HepG2 (cell line): ENCODE measurements around the gene TRPV5. TPM values are rescaled to one million over a fixed set of nuclear protein-coding genes. Genes with fewer than 3 reads are reported as not detected.

Source experiments
- ATAC-seq: fragments of 200-7000 bp; cut with Tn5 transposase; 3 replicates; pipeline ENCODE4 v1.9.1; 2020; ENCODE audit warnings: mild to moderate bottlenecking, moderate library complexity
- BruUV-seq: library from RNA; stranded (reverse); fragments of 400-500 nt; replicated peaks from 2 replicates; lab custom pipeline; 2021; lab: Mats Ljungman, UMichigan
- CTCF ChIA-PET: fragments of 300-600 bp; formaldehyde crosslinking; extraction: SDS; loops from one replicate; lab custom pipeline; 2021; ENCODE audit warnings: low total read pairs, inconsistent platforms, low intra/inter-chr PET ratio; lab: Yijun Ruan, JAX
- POLR2A ChIA-PET: fragments of 350-600 bp; sonication (Branson Sonifier 250); formaldehyde crosslinking; loops from one replicate; lab custom pipeline; 2020; ENCODE audit warnings: antibody characterized with exemption, inconsistent platforms; lab: Yijun Ruan, JAX
- DNase-seq: peaks from one replicate; pipeline ENCODE4 v3.0.0-alpha.2; 2015; ENCODE audit warnings: low spot score
- FAIRE-seq: peaks from 3 replicates; lab custom pipeline; 2011; peaks lifted over from hg19 to GRCh38; lab: Jason Lieb, UNC
- H2AFZ ChIP-seq: one replicate; pipeline ENCODE4 v1.6.1; 2011; ENCODE audit warnings: low read length, inconsistent platforms
- H3K27ac ChIP-seq: fragments of 300-600 bp; 3 replicates; pipeline ENCODE4 v1.8.0; 2011; ENCODE audit warnings: mixed run types, mild to moderate bottlenecking, mixed read lengths, low read length, inconsistent platforms; ENCODE audit not compliant: insufficient read depth; ENCODE audit errors: extremely low read length
- H3K27me3 ChIP-seq, 2 experiments: fragments of 200-600 bp in 1 of 2; 2 replicates in 1 of 2; 3 replicates in 1 of 2; pipeline versions ENCODE4 v1.6.0 to v1.8.0; 2011; ENCODE audit warnings: low read length in 2 of 2, mild to moderate bottlenecking in 2 of 2, moderate library complexity in 2 of 2, inconsistent platforms in 1 of 2; ENCODE audit not compliant: insufficient read depth in 2 of 2, control insufficient read depth in 1 of 2
- H3K36me3 ChIP-seq, 2 experiments: fragments of 200-600 bp in 1 of 2; replicated peaks in 1 of 2; 2 replicates in 1 of 2; 3 replicates in 1 of 2; pipeline versions ENCODE4 v1.5.1 to v1.8.0; 2011; ENCODE audit warnings: low read length in 2 of 2, inconsistent platforms in 1 of 2; ENCODE audit not compliant: insufficient read depth in 2 of 2, control insufficient read depth in 1 of 2
- H3K4me1 ChIP-seq: 2 replicates; pipeline ENCODE4 v1.5.1; 2012; ENCODE audit warnings: low read length, inconsistent platforms; ENCODE audit not compliant: insufficient read depth
- H3K4me2 ChIP-seq: 2 replicates; pipeline ENCODE4 v1.6.0; 2011; ENCODE audit warnings: low read depth, low read length, inconsistent platforms
- H3K4me3 ChIP-seq, 3 experiments: fragments of 200-600 bp in 1 of 3; sonication (generic), shearing (Covaris generic) in 1 of 3; replicated peaks in 1 of 3; 2 replicates each; pipeline ENCODE4 v1.5.1; 2011 to 2016; ENCODE audit warnings: low read length in 3 of 3, inconsistent platforms in 2 of 3, low read depth in 2 of 3, mild to moderate bottlenecking in 2 of 3, control low read depth in 1 of 3, mixed read lengths in 1 of 3; ENCODE audit not compliant: insufficient read depth in 1 of 3
- H3K79me2 ChIP-seq: one replicate; pipeline ENCODE4 v1.6.1; 2011; ENCODE audit warnings: low read length, inconsistent platforms; ENCODE audit not compliant: insufficient read depth
- H3K9ac ChIP-seq: 2 replicates; pipeline ENCODE4 v1.6.0; 2011; ENCODE audit warnings: mild to moderate bottlenecking, low read depth, low read length, inconsistent platforms; ENCODE audit not compliant: insufficient read depth
- H3K9me3 ChIP-seq: 2 replicates; pipeline ENCODE4 v1.5.1; 2012; ENCODE audit warnings: mild to moderate bottlenecking, low read length
- H4K20me1 ChIP-seq: 2 replicates; pipeline ENCODE4 v1.6.0; 2011; ENCODE audit warnings: inconsistent platforms, mild to moderate bottlenecking, low read length, moderate library complexity; ENCODE audit not compliant: insufficient read depth
- DMAP1 ChIP-seq: IDR thresholded peaks from 2 replicates; pipeline ENCODE4 v1.6.1; 2016
- RAD21 ChIP-seq: fragments of 450-650 bp; formaldehyde crosslinking; IDR thresholded peaks from 2 replicates; pipeline ENCODE4 v1.5.0; 2020; ENCODE audit warnings: mild to moderate bottlenecking
- ZNF136 ChIP-seq: sonication (generic); formaldehyde crosslinking; IDR thresholded peaks from 2 replicates; pipeline ENCODE4 v1.8.1; 2022; ENCODE audit warnings: low read depth, mild to moderate bottlenecking, moderate library complexity, missing genetic modification reagents
- ZNF331 ChIP-seq: sonication (generic); formaldehyde crosslinking; IDR thresholded peaks from 2 replicates; pipeline ENCODE4 v1.4.0; 2020; ENCODE audit warnings: missing genetic modification reagents
- ZNF354B ChIP-seq: sonication (generic); formaldehyde crosslinking; IDR thresholded peaks from 2 replicates; pipeline ENCODE4 v1.8.0; 2022; ENCODE audit warnings: mild to moderate bottlenecking, missing genetic modification reagents
- ZNF446 ChIP-seq: sonication (generic); formaldehyde crosslinking; IDR thresholded peaks from 2 replicates; pipeline ENCODE4 v1.5.0; 2020; ENCODE audit warnings: mild to moderate bottlenecking, missing genetic modification reagents
- ZNF773 ChIP-seq: sonication (generic); formaldehyde crosslinking; IDR thresholded peaks from 2 replicates; pipeline ENCODE4 v1.4.0; 2020; ENCODE audit warnings: missing genetic modification reagents, borderline replicate concordance
- ZNF775 ChIP-seq: sonication (generic); formaldehyde crosslinking; IDR thresholded peaks from 2 replicates; pipeline ENCODE4 v1.4.0; 2020; ENCODE audit warnings: missing genetic modification reagents, mild to moderate bottlenecking, moderate library complexity, borderline replicate concordance
- ZNF878 ChIP-seq: sonication (generic); formaldehyde crosslinking; IDR thresholded peaks from 2 replicates; pipeline ENCODE4 v1.8.1; 2023; ENCODE audit warnings: mild to moderate bottlenecking, missing genetic modification reagents, moderate library complexity
- WGBS: methylation state at CpG from one replicate; pipeline ENCODE4 v1.1.6; 2017; ENCODE audit warnings: low lambda C conversion rate; 5-methylcytosine and 5-hydroxymethylcytosine counted together
- in situ Hi-C: cut with HindIII; loops from 2 replicates; pipeline ENCODE4 v1.10.0; 2017; ENCODE audit warnings: low pct_unique_long_range_greater_than_20kb; ENCODE audit not compliant: extremely low pct_ligation_motif_present
- intact Hi-C: fragments of 100-400 bp; cut with micrococcal nuclease; formaldehyde crosslinking; loops from one replicate; pipeline ENCODE4 v1.10.0; 2022; ENCODE audit not compliant: unreplicated experiment
- polyA plus RNA-seq, 8 experiments: library from polyadenylated mRNA; depleted of rRNA in 3 of 8; stranded (reverse) in 7 of 8; unstranded in 1 of 8; fragments of >200 nt; fragmentation: Illumina TruSeq in 4 of 8; extraction: Trizol in 4 of 8; gene quantifications; 2 replicates each; pipeline versions ENCODE4 v1.2.1 to v1.2.3, GENCODE V29; 2011 to 2016; ENCODE audit warnings: low read depth in 4 of 8, missing spikeins in 1 of 8, mixed read lengths in 1 of 8; ENCODE audit not compliant: insufficient read depth in 1 of 8
- total RNA-seq, 5 experiments: library from RNA; depleted of rRNA; stranded (reverse); fragments of >200 nt; fragmentation: Illumina TruSeq; extraction: Trizol; gene quantifications; 2 replicates each; pipeline ENCODE4 v1.2.3, GENCODE V29; 2016; ENCODE audit warnings: low read depth in 1 of 5
- TF ChIP-seq, protein P1 (sequence below): IDR thresholded peaks from 2 replicates; pipeline ENCODE4 v1.6.1; 2016; ENCODE audit warnings: low read depth, borderline replicate concordance
- TF ChIP-seq, protein P2 (sequence below): fragments of 450-650 bp; IDR thresholded peaks from 2 replicates; pipeline ENCODE4 v1.6.1; 2017

The TRPV5 gene
- total and polyA plus RNA-seq, 2 of the 13 experiments (the other 11 are each of a cell fraction or from before 2014, with no cell fraction given), result not detected

DNA sequence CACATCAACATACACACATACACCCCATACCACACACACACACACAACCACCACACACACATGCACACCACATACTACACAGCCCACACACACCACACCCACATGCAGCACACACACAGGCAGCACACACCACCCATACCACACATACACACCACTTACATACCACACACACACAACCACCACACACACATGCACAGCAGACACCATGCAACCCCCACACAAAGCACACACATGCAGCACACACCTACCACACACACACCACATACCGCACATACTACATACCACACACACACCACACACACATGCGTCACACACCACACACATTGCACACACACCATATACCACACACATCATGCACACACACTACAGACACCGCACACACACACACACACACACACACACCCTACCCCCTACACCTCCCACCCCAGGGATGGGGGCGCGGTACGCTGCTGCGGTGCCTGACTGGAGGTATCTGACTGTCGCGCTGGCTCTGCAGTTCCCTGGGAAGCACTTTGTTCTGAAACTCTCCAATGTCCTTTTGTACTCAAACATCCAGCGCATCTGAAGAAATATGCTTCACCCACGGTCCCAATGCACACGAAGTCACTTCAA lies 42.6 kb downstream of the TRPV5 start (continued):
- no peak for TF ChIP-seq ZNF136 (CRISPR knock-in tag)
- no peak for TF ChIP-seq ZNF773
- TF ChIP-seq DMAP1 (CRISPR knock-in tag), result no peak
- no peak for TF ChIP-seq RAD21 (CRISPR knock-in tag)
- TF ChIP-seq, protein P1, sequence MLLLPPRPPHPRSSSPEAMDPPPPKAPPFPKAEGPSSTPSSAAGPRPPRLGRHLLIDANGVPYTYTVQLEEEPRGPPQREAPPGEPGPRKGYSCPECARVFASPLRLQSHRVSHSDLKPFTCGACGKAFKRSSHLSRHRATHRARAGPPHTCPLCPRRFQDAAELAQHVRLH (CRISPR knock-in tag), result no peak
- TF ChIP-seq, protein P2, sequence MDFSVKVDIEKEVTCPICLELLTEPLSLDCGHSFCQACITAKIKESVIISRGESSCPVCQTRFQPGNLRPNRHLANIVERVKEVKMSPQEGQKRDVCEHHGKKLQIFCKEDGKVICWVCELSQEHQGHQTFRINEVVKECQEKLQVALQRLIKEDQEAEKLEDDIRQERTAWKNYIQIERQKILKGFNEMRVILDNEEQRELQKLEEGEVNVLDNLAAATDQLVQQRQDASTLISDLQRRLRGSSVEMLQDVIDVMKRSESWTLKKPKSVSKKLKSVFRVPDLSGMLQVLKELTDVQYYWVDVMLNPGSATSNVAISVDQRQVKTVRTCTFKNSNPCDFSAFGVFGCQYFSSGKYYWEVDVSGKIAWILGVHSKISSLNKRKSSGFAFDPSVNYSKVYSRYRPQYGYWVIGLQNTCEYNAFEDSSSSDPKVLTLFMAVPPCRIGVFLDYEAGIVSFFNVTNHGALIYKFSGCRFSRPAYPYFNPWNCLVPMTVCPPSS, result 0 out of 2 replicates have a peak, but pooled peaks have one; percentile 37

DNA sequence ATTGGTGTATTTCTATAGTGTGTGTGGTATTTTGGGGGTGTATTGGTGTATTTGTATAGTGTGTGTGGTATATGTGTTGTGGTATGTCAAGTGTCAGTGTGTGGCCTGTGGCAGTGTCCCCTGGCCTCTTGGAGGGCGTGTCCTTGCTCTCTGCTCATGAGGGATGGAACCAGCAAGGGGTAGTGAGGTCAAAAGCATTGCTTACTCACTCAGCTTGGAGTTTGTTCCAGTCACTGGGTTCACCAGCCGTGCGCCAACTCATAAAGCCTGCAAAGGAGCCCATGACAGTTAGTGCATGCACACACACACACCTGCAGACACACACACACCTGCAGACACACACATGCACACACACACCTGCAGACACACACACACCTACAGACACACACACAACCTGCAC lies 43.7 kb downstream of the TRPV5 start:
- Histone ChIP-seq H3K4me3 (no peak overlapping the region), H3K9me3 (no peaks in the 10 kb centered on the region), H3K4me2 (no peak overlapping the region), H3K79me2 (no peaks in the 10 kb centered on the region), H4K20me1 (no peaks in the 10 kb centered on the region), H3K27ac (no peak overlapping the region), H3K36me3 (no peaks in the 10 kb centered on the region), H2AFZ (no peak overlapping the region), H3K27me3 (no peaks in the 10 kb centered on the region), H3K9ac (no peak overlapping the region), H3K4me1 (no peaks in the 10 kb centered on the region)
- BruUV-seq, result no TSS peak
- CTCF ChIA-PET, result no interaction called here
- no peak for TF ChIP-seq ZNF354B (CRISPR knock-in tag)
- no peak for TF ChIP-seq ZNF446
- no peak for TF ChIP-seq ZNF331 (CRISPR knock-in tag)
- no peak for TF ChIP-seq ZNF775 (CRISPR knock-in tag)
- TF ChIP-seq ZNF878 (CRISPR knock-in tag), result no peak
- no peak for DNase-seq
- in situ Hi-C loops (no loop called here), intact Hi-C loops (loop anchor here (10.0 kb wide), 1 partner anchor 115 kb away; no protein-coding TSS in a partner anchor)
- WGBS, result 0% methylated on average over 1 of the region's 3 CpGs
- POLR2A ChIA-PET, result no interaction called here
- no peak for FAIRE-seq
- no peak for ATAC-seq
